HepG2 (cell line): ENCODE data around the gene TOGARAM1. TPM values are rescaled to one million over a fixed set of nuclear protein-coding genes. Genes with fewer than 3 reads are reported as not detected.

Experiments used
- FOXM1 ChIP-seq: sonication (generic); formaldehyde crosslinking; IDR thresholded peaks from 2 replicates; pipeline ENCODE4 v1.5.0; 2020; ENCODE audit warnings: missing genetic modification reagents
- MBD4 ChIP-seq: IDR thresholded peaks from 2 replicates; pipeline ENCODE4 v1.6.1; 2012; ENCODE audit warnings: low read length, inconsistent platforms, borderline replicate concordance
- RBM22 ChIP-seq: fragments of 200-400 bp; formaldehyde crosslinking; optimal IDR thresholded peaks from 2 replicates; pipeline ENCODE3; 2017; ENCODE audit warnings: mild to moderate bottlenecking, low read length, moderate library complexity
- polyA plus RNA-seq, 8 experiments: library from polyadenylated mRNA; depleted of rRNA in 3 of 8; stranded (reverse) in 7 of 8; unstranded in 1 of 8; fragments of >200 nt; fragmentation: Illumina TruSeq in 4 of 8; extraction: Trizol in 4 of 8; gene quantifications; 2 replicates each; pipeline versions ENCODE4 v1.2.1 to v1.2.3, GENCODE V29; 2011 to 2016; ENCODE audit warnings: low read depth in 4 of 8, missing spikeins in 1 of 8, mixed read lengths in 1 of 8; ENCODE audit not compliant: insufficient read depth in 1 of 8
- total RNA-seq, 5 experiments: library from RNA; depleted of rRNA; stranded (reverse); fragments of >200 nt; fragmentation: Illumina TruSeq; extraction: Trizol; gene quantifications; 2 replicates each; pipeline ENCODE4 v1.2.3, GENCODE V29; 2016; ENCODE audit warnings: low read depth in 1 of 5
- TF ChIP-seq, protein P1 (sequence below): IDR thresholded peaks from 2 replicates; pipeline ENCODE4 v1.4.0; 2020; ENCODE audit warnings: mild to moderate bottlenecking, missing genetic modification reagents
- TF ChIP-seq, protein P2 (sequence below): sonication (generic); formaldehyde crosslinking; IDR thresholded peaks from 2 replicates; pipeline ENCODE4 v1.4.0; 2020; ENCODE audit warnings: mild to moderate bottlenecking, missing genetic modification reagents, borderline replicate concordance
- TF ChIP-seq, protein P3 (sequence below): IDR thresholded peaks from 2 replicates; pipeline ENCODE4 v1.6.1; 2012; ENCODE audit warnings: low read depth, low read length, improper control_type of control experiment
- TF ChIP-seq, protein P4 (sequence below): sonication (generic); formaldehyde crosslinking; conservative IDR thresholded peaks from 2 replicates; pipeline ENCODE4 v1.4.0; 2020; ENCODE audit warnings: mild to moderate bottlenecking, missing genetic modification reagents, moderate library complexity
- TF ChIP-seq, protein P5 (sequence below), 2 experiments: sonication (generic) in 1 of 2; formaldehyde crosslinking in 1 of 2; IDR thresholded peaks; 2 replicates each; pipeline versions ENCODE4 v1.5.1 to v1.6.1; 2011 to 2020; ENCODE audit warnings: borderline replicate concordance in 1 of 2, low read depth in 1 of 2, low read length in 1 of 2, mild to moderate bottlenecking in 1 of 2, missing genetic modification reagents in 1 of 2, moderate library complexity in 1 of 2

TOGARAM1 gene
- total and polyA plus RNA-seq, 2 of the 13 experiments (the other 11 are each of a cell fraction or from before 2014, with no cell fraction given): 5.6 to 9.8 TPM

DNA sequence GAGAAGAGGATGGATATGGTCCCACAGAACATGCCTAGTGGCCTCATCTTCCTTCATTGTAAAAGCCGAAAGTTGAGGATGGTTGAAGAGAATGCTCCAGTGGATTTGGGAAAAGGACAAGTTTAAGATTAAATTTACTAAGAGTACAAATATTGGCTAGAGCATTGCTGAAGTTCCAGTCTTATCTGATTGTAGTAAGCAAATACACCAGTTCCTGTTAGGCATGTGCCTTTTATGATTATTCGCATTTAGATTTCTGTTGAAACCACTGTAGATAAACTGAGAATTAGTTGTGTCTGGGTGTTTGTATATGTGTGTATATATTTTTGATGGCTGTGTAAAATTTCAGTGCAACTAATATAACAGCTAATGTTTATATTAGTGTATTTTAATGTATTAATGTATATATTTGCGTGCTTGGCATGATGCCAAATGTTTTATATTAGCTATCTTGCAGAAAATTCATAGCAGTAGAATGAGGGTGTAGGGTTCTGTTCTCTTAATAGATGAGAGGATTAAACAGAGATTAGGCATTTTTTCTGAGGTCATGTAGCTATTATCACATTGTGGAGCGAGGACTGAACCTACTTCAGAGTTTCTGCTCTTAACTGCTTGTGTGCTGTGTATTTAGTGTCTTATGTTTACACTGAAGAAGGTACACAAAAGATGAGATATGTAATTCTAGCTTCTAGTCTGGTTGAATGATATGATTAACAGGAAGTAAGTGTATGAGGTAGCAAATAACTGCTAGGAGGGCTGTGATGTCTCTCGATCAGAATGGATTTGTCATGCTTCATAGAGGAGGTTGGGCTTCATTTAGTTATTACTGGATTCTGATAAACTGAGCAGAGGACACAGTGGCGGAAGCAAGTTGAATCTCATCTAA is 151.1 kb downstream of the TOGARAM1 start (continued):
- TF ChIP-seq MBD4 (peak; percentile 47; the same call in 1 of the 2 replicates), RBM22 (peak; percentile 37), FOXM1 (CRISPR knock-in tag) (no peak)
- TF ChIP-seq, protein P1, sequence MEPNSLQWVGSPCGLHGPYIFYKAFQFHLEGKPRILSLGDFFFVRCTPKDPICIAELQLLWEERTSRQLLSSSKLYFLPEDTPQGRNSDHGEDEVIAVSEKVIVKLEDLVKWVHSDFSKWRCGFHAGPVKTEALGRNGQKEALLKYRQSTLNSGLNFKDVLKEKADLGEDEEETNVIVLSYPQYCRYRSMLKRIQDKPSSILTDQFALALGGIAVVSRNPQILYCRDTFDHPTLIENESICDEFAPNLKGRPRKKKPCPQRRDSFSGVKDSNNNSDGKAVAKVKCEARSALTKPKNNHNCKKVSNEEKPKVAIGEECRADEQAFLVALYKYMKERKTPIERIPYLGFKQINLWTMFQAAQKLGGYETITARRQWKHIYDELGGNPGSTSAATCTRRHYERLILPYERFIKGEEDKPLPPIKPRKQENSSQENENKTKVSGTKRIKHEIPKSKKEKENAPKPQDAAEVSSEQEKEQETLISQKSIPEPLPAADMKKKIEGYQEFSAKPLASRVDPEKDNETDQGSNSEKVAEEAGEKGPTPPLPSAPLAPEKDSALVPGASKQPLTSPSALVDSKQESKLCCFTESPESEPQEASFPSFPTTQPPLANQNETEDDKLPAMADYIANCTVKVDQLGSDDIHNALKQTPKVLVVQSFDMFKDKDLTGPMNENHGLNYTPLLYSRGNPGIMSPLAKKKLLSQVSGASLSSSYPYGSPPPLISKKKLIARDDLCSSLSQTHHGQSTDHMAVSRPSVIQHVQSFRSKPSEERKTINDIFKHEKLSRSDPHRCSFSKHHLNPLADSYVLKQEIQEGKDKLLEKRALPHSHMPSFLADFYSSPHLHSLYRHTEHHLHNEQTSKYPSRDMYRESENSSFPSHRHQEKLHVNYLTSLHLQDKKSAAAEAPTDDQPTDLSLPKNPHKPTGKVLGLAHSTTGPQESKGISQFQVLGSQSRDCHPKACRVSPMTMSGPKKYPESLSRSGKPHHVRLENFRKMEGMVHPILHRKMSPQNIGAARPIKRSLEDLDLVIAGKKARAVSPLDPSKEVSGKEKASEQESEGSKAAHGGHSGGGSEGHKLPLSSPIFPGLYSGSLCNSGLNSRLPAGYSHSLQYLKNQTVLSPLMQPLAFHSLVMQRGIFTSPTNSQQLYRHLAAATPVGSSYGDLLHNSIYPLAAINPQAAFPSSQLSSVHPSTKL (CRISPR knock-in tag): peak; percentile 32; the same call in 1 of the 2 replicates
- TF ChIP-seq, protein P2, sequence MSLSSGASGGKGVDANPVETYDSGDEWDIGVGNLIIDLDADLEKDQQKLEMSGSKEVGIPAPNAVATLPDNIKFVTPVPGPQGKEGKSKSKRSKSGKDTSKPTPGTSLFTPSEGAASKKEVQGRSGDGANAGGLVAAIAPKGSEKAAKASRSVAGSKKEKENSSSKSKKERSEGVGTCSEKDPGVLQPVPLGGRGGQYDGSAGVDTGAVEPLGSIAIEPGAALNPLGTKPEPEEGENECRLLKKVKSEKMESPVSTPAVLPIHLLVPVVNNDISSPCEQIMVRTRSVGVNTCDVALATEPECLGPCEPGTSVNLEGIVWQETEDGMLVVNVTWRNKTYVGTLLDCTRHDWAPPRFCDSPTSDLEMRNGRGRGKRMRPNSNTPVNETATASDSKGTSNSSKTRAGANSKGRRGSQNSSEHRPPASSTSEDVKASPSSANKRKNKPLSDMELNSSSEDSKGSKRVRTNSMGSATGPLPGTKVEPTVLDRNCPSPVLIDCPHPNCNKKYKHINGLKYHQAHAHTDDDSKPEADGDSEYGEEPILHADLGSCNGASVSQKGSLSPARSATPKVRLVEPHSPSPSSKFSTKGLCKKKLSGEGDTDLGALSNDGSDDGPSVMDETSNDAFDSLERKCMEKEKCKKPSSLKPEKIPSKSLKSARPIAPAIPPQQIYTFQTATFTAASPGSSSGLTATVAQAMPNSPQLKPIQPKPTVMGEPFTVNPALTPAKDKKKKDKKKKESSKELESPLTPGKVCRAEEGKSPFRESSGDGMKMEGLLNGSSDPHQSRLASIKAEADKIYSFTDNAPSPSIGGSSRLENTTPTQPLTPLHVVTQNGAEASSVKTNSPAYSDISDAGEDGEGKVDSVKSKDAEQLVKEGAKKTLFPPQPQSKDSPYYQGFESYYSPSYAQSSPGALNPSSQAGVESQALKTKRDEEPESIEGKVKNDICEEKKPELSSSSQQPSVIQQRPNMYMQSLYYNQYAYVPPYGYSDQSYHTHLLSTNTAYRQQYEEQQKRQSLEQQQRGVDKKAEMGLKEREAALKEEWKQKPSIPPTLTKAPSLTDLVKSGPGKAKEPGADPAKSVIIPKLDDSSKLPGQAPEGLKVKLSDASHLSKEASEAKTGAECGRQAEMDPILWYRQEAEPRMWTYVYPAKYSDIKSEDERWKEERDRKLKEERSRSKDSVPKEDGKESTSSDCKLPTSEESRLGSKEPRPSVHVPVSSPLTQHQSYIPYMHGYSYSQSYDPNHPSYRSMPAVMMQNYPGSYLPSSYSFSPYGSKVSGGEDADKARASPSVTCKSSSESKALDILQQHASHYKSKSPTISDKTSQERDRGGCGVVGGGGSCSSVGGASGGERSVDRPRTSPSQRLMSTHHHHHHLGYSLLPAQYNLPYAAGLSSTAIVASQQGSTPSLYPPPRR (CRISPR knock-in tag): no peak
- TF ChIP-seq, protein P3, sequence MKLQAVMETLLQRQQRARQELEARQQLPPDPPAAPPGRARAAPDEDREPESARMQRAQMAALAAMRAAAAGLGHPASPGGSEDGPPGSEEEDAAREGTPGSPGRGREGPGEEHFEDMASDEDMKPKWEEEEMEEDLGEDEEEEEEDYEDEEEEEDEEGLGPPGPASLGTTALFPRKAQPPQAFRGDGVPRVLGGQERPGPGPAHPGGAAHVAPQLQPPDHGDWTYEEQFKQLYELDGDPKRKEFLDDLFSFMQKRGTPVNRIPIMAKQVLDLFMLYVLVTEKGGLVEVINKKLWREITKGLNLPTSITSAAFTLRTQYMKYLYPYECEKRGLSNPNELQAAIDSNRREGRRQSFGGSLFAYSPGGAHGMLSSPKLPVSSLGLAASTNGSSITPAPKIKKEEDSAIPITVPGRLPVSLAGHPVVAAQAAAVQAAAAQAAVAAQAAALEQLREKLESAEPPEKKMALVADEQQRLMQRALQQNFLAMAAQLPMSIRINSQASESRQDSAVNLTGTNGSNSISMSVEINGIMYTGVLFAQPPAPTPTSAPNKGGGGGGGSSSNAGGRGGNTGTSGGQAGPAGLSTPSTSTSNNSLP: 0 out of 2 replicates have a peak, but pooled peaks have one; percentile 17
- TF ChIP-seq, protein P4, sequence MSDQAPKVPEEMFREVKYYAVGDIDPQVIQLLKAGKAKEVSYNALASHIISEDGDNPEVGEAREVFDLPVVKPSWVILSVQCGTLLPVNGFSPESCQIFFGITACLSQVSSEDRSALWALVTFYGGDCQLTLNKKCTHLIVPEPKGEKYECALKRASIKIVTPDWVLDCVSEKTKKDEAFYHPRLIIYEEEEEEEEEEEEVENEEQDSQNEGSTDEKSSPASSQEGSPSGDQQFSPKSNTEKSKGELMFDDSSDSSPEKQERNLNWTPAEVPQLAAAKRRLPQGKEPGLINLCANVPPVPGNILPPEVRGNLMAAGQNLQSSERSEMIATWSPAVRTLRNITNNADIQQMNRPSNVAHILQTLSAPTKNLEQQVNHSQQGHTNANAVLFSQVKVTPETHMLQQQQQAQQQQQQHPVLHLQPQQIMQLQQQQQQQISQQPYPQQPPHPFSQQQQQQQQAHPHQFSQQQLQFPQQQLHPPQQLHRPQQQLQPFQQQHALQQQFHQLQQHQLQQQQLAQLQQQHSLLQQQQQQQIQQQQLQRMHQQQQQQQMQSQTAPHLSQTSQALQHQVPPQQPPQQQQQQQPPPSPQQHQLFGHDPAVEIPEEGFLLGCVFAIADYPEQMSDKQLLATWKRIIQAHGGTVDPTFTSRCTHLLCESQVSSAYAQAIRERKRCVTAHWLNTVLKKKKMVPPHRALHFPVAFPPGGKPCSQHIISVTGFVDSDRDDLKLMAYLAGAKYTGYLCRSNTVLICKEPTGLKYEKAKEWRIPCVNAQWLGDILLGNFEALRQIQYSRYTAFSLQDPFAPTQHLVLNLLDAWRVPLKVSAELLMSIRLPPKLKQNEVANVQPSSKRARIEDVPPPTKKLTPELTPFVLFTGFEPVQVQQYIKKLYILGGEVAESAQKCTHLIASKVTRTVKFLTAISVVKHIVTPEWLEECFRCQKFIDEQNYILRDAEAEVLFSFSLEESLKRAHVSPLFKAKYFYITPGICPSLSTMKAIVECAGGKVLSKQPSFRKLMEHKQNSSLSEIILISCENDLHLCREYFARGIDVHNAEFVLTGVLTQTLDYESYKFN: peak; percentile 21; the same call in 1 of the 2 replicates
- TF ChIP-seq, protein P5, sequence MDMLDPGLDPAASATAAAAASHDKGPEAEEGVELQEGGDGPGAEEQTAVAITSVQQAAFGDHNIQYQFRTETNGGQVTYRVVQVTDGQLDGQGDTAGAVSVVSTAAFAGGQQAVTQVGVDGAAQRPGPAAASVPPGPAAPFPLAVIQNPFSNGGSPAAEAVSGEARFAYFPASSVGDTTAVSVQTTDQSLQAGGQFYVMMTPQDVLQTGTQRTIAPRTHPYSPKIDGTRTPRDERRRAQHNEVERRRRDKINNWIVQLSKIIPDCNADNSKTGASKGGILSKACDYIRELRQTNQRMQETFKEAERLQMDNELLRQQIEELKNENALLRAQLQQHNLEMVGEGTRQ (IDR thresholded peaks at IDR 0.05; ENCODE audit: low read depth, low read length): no peak
- TF ChIP-seq, protein P5 (CRISPR knock-in tag; IDR thresholded peaks at IDR 0.05; ENCODE audit: borderline replicate concordance): no peak
